Fibroblast of lung (primary cell): ENCODE results near the gene USP46. TPM values are rescaled to one million over a fixed set of nuclear protein-coding genes. Genes with fewer than 3 reads are reported as not detected.
A peak's percentile ranks its signal among the peaks of the same experiment; 100 is the strongest.

Experiments
- DNase-seq, 2 donors: peaks; one replicate each; pipeline versions ENCODE4 v3.0.0 to v3.0.0-alpha.2; 2010; ENCODE audit warnings: low read depth in 2 of 2
- H2AFZ ChIP-seq: 2 replicates; pipeline ENCODE4 v1.5.1; 2012; ENCODE audit warnings: low read length, control low read depth, inconsistent platforms
- H3K27ac ChIP-seq: 2 replicates; pipeline ENCODE4 v1.5.1; 2011; ENCODE audit warnings: low read length, control low read depth; ENCODE audit not compliant: insufficient read depth
- H3K27me3 ChIP-seq: 2 replicates; pipeline ENCODE4 v1.5.1; 2011; ENCODE audit warnings: mild to moderate bottlenecking, low read length; ENCODE audit not compliant: control insufficient read depth, insufficient read depth
- H3K36me3 ChIP-seq: 2 replicates; pipeline ENCODE4 v1.5.1; 2011; ENCODE audit warnings: low read length; ENCODE audit not compliant: control insufficient read depth, insufficient read depth
- H3K4me1 ChIP-seq: 2 replicates; pipeline ENCODE4 v1.5.1; 2011; ENCODE audit warnings: low read length; ENCODE audit not compliant: control insufficient read depth, insufficient read depth; ENCODE audit errors: extremely low read depth
- H3K4me2 ChIP-seq: 2 replicates; pipeline ENCODE4 v1.5.1; 2011; ENCODE audit warnings: low read length, control low read depth; ENCODE audit not compliant: insufficient read depth; ENCODE audit errors: extremely low read depth
- H3K4me3 ChIP-seq, 4 experiments: fragments of 200-600 bp in 1 of 4; sonication (generic) in 1 of 4; replicated peaks in 1 of 4; 2 replicates each; pipeline ENCODE4 v1.5.1; 2011 to 2016; ENCODE audit warnings: low read length in 4 of 4, low read depth in 3 of 4, mild to moderate bottlenecking in 3 of 4, control low read depth in 2 of 4, inconsistent platforms in 1 of 4, mixed read lengths in 1 of 4; ENCODE audit not compliant: insufficient read depth in 1 of 4; ENCODE audit errors: control extremely low read depth in 1 of 4
- H3K79me2 ChIP-seq: 2 replicates; pipeline ENCODE4 v1.5.1; 2012; ENCODE audit warnings: mild to moderate bottlenecking, low read length, inconsistent platforms; ENCODE audit not compliant: control insufficient read depth, insufficient read depth
- H3K9ac ChIP-seq: 2 replicates; pipeline ENCODE4 v1.5.1; 2011; ENCODE audit warnings: mild to moderate bottlenecking, low read length, control low read depth; ENCODE audit not compliant: insufficient read depth
- H3K9me3 ChIP-seq: 2 replicates; pipeline ENCODE4 v1.5.1; 2012; ENCODE audit warnings: low read depth, low read length; ENCODE audit not compliant: control insufficient read depth, insufficient read depth
- H4K20me1 ChIP-seq: 2 replicates; pipeline ENCODE4 v1.5.1; 2011; ENCODE audit warnings: low read length; ENCODE audit not compliant: control insufficient read depth, insufficient read depth; ENCODE audit errors: extremely low read depth
- CTCF ChIP-seq, 2 donors: IDR thresholded peaks in 1 of 2; conservative IDR thresholded peaks in 1 of 2; 1 replicate in 1 of 2; 2 replicates in 1 of 2; pipeline ENCODE4 v1.5.1; 2011 to 2012; ENCODE audit warnings: low read length in 2 of 2, control low read depth in 1 of 2, inconsistent platforms in 1 of 2, low read depth in 1 of 2, mild to moderate bottlenecking in 1 of 2
- EZH2 ChIP-seq: IDR thresholded peaks from 2 replicates; pipeline ENCODE4 v1.5.1; 2012; ENCODE audit warnings: low read length, control low read depth, mild to moderate bottlenecking; ENCODE audit errors: missing control alignments
- polyA plus RNA-seq, 2 donors: library from polyadenylated mRNA; depleted of rRNA in 1 of 2; stranded (reverse) in 1 of 2; unstranded in 1 of 2; fragments of >200 nt; gene quantifications; 2 replicates each; pipeline ENCODE4 v1.2.1, GENCODE V29; 2011 to 2012; ENCODE audit warnings: missing spikeins in 1 of 2
- total RNA-seq: library from RNA; depleted of rRNA; stranded (reverse); fragments of >200 nt; gene quantifications from 2 replicates; pipeline ENCODE4 v1.2.1, GENCODE V29; 2014

Gene USP46
- total and polyA plus RNA-seq, 2 donors (not counting 1 experiment from before 2014, with no cell fraction given) = 14.4 to 21.8 TPM

GRCh38 chr4:52676536-52676935, 17.4 kb upstream of the USP46 start:
- Histone ChIP-seq H3K27me3 (no peaks in the 10 kb centered on the region), H3K36me3 (no peaks in the 10 kb centered on the region)
- TF ChIP-seq CTCF (conservative IDR thresholded peaks at IDR 0.05 in 1 of 2, IDR thresholded peaks at IDR 0.05 in 1 of 2; ENCODE audit: low read depth in 1 of 2, low read length in 2 of 2) = no peak
- TF ChIP-seq EZH2 = no peak

GRCh38 chr4:52675111-52675510, 16.0 kb upstream of the USP46 start:
- TF ChIP-seq CTCF (conservative IDR thresholded peaks at IDR 0.05 in 1 of 2, IDR thresholded peaks at IDR 0.05 in 1 of 2; ENCODE audit: low read depth in 1 of 2, low read length in 2 of 2) (no peak), EZH2 (no peak)
- Histone ChIP-seq H2AFZ (no peak overlapping the region), H3K27ac (no peak overlapping the region), H3K27me3 (no peaks in the 10 kb centered on the region), H3K4me3 (no peak overlapping the region), H3K79me2 (no peaks in the 10 kb centered on the region), H4K20me1 (no peaks in the 10 kb centered on the region), H3K4me1 (no peaks in the 10 kb centered on the region), H3K36me3 (no peaks in the 10 kb centered on the region), H3K4me2 (no peak overlapping the region), H3K9ac (no peak overlapping the region), H3K9me3 (no peaks in the 10 kb centered on the region)
- DNase-seq = no peak

More at GRCh38 chr4:52676536-52676935, 17.4 kb upstream of the USP46 start:
- Histone ChIP-seq H3K4me2 (no peak overlapping the region), H3K9ac (no peak overlapping the region), H3K27ac (no peak overlapping the region), H3K4me3 (no peak overlapping the region), H3K9me3 (no peaks in the 10 kb centered on the region), H4K20me1 (no peaks in the 10 kb centered on the region), H3K79me2 (no peaks in the 10 kb centered on the region), H3K4me1 (no peaks in the 10 kb centered on the region), H2AFZ (no peak overlapping the region)
- no peak for DNase-seq

GRCh38 chr4:52670739-52671138, 11.6 kb upstream of the USP46 start:
- no peak overlapping the region for H3K4me3 ChIP-seq
- no peak overlapping the region for H2AFZ ChIP-seq

More at GRCh38 chr4:52670739-52671138, 11.6 kb upstream of the USP46 start:
- Histone ChIP-seq H3K4me1 (no peaks in the 10 kb centered on the region), H3K36me3 (no peaks in the 10 kb centered on the region), H4K20me1 (no peaks in the 10 kb centered on the region), H3K27ac (no peak overlapping the region), H3K79me2 (no peaks in the 10 kb centered on the region), H3K27me3 (no peaks in the 10 kb centered on the region), H3K4me2 (no peak overlapping the region), H3K9me3 (no peaks in the 10 kb centered on the region), H3K9ac (no peak overlapping the region)
- TF ChIP-seq CTCF (conservative IDR thresholded peaks at IDR 0.05 in 1 of 2, IDR thresholded peaks at IDR 0.05 in 1 of 2; ENCODE audit: low read depth in 1 of 2, low read length in 2 of 2) (peak in 1 of 2 donors; percentile 12), EZH2 (no peak)
- DNase-seq = no peak
